ENCODE data around the gene PROK1.
"Not testable (repeated sequence)": the region's sequence is repeated elsewhere in the genome, so short reads cannot be mapped to it uniquely, and the experiment has no call there.

The PROK1 gene, protein sequence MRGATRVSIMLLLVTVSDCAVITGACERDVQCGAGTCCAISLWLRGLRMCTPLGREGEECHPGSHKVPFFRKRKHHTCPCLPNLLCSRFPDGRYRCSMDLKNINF

DNA sequence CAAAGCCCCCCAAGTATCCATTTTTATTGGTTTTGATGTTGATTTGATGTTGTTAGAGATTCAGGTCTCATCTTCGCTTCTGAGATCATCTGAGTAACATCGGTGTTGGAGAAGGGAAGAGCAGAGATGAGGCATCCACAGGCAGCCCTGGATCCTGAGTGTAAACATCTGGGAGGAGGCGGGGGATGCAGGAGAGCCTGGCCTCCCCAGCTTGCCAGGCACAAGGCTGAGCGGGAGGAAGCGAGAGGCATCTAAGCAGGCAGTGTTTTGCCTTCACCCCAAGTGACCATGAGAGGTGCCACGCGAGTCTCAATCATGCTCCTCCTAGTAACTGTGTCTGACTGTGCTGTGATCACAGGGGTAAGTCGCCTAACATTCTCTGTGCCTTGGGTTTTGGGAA is at the start of gene PROK1:
Gene PROK1, plus strand, starts transcription at position 221 of the 400 bp plus-strand sequence. Its CDS starts 68 bp downstream, at position 289.
- no peak for DNase-seq (ENCODE audit: low read depth)

DNA sequence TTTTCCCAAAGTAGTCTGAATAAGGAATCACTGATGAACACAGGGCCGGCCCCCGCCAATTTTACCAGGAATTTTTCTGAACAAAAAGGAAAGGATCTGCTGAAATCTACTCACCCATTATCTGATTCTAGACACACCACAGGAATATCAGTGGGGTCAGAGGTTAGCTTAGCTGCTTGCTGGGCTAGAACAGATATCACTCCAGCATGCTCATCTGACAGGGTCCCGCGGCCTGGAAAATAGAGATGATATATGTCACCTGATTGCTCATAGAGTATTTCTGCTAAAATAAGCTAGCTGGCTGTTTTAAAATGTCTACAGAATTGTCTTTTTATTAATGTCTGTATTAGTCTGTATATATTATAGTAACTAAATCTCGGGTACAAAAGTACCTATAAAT is 47.1 kb upstream of the PROK1 start:
- no peak for DNase-seq (ENCODE audit: low read depth)

DNA sequence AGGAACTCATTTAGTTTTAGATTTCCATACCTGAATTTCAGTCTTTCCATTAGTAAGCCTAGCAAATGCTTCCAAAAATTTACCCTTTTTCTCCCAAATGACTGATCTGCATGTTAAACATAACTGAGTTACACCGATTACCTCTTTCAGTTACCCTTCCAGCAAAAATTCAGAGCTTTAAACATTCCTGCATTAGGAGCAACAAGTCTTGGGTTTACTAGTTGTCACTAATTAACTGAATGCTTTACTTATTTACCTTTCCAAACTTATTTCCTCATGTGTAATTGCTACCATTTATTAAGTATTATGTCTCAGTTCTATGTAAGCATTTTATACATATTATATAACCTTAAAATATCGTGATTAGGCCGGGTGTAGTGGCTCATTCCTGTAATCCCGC is 46.5 kb upstream of the PROK1 start:
- no peak for DNase-seq (ENCODE audit: low read depth)

DNA sequence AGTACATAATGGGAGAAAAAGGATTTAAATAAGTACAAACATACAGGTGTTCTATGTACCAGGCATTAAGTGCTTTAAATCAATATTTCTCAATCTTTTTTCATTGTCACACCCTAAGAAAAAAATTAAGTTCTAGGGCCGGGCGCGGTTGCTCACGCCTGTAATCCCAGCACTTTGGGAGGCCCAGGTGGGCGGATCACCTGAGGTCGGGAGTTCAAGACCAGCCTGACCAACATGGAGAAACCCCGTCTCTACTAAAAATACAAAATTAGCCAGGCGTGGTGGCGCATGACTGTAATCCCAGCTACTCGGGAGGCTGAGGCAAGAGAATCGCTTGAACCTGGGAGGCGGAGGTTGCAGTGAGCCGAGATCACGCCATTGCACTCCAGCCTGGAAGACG is 44.5 kb upstream of the PROK1 start:
- DNase-seq (ENCODE audit: low read depth), result not testable (repeated sequence)

DNA sequence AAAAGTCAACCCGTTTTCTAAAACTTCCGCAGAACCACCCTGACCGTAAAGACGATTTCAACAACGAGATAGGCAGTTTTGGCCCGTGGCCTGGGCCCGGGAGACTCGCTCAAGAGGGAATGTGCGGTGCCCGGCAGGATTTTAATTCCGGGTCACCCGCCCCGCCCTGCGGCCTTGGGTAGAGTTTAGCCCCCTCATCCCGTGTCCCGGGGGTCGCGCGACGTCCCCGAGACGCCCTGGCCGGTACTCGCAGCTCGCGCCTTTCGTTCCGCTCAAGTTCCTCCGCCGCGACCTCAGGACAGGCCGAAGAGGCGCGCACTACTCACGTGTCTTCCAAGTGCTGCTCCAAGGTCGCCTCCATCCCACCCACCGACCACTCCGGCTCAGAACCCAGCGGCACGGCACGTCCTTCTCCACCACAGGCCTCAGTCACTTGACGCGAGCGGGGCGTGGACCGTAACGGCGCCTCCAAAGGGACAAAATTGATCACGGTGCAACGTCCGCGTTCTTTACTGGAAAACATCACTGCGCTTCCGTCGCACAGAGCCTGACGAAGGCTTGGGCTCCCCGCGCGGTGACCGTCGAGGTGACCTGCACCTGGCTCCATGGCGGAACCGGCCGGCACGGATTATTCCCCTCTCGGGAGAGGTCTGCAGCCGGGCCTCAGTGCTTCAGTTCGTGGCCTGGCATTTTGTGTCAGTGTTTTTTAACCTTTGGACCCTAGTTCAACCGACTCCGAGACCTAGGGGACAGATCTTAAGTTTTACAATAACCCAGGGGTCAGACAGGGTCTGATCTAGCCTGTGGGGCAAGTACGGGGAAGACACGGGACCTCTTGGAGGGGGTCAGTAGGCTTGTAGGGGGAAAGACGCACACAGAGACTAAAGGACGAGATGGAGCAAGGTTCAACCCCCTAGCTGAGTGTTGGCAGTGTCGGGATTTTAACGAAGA is 43.4 kb upstream of the PROK1 start, which contains the start of gene LAMTOR5:
Gene LAMTOR5, minus strand, starts transcription at position 435 of the 951 bp plus-strand sequence. Its CDS starts 74 bp downstream, at position 361.
- DNase-seq (ENCODE audit: low read depth), result peak; percentile 82

DNA sequence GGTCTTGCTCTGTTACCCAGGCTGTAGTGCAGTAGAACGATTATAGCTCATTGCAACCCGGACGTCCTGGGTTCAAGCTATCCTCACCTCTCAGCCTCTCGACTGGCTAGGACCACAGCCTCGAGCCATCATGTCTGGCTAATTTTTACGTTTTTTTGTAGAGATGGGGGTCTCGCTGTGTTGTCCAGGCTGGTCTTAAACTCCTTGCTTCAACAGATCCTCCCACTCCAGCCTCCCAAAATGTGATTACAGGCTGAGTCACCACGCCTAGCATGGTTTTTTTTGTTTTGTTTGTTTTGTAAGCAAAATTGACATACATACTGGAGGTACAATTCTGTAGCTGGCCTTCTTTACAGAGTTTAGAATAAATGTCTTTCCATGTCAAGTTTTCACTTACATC is 42.5 kb upstream of the PROK1 start:
- no peak for DNase-seq (ENCODE audit: low read depth)

DNA sequence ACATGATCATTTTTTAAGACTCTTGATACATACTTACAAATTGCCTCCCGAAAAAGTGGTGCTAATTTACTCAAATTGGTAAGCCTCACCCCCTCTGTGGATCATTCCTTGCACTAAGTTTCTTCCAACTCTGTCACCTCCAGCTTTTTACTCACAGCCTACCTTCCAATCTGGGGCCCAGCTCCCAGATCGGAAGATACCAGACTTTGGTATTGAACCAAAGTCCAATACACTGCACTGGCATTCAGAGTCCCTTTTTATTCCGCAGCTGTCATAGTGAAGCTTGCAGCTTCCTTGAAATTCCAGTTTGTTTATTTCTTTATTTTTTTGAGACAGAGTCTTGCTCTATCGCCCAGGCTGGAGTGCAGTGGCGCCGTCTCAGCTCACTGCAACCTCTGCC is 41.6 kb upstream of the PROK1 start:
- DNase-seq (ENCODE audit: low read depth), result no peak

DNA sequence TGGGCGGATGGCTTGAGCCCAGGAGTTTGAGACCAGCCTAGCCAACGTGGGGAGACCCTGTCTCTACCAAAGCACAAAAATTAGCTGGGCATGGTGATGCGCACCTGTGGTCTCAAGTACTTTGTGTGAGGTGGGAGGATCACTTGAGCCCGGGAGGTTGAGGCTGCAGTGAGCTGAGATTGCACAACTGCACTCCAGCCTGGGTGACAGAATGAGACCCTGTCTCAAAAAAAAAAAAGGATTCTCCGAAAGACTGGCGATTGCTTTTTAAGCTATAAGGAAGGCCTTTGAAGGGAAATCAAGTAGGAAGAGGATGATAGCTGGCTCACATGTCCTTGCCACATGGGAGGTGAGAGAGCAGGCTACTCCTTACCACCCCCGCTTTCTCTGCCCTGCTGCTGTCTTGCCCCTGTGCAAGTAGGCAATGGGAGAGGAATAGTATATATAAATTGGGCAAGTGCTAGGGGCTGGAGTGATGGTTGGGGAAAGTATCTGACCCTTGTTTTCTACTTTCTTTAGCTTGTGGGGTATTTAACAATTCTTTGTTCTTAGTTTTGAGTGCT is 39.7 kb upstream of the PROK1 start:
- no peak for DNase-seq (ENCODE audit: low read depth)

DNA sequence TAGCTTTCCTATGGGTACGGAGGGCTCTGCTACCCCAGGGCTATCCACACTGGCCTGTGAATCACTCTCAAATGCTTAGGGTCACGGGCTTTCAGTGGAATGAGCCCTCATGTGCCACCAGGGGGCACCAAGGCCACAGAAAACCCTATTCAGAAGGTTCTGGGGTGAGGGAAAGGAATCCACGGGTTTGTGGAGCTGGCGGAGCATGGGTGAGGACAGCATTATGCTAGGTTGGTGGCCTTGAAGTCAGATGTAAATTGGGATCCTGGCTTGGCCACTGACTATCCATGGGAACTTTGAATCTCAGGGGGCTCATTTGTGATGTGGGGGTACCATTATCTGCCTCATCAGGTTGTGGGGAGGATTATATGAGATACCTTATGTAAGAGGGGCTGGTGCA is 38.4 kb upstream of the PROK1 start:
- DNase-seq (ENCODE audit: low read depth), result peak; percentile 45

DNA sequence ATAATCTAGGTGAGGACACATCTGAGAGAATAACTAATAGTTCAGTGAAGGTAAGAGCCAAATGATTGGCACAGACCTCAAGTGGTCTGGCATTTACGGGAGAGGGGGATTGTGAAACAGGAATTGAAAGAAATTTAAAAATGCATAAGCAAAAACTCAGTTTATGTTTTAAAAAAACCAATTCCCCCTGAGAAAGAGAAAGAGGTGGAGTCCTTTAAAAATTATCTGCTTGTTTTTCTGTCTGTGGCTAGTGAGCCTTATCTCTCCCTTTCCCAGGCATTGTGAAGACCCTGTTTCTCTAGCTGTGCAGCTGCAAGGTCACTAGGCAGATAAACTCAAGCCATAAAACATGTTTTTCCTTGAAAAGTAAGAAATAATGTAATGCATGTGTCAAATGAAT is 37.9 kb upstream of the PROK1 start:
- not testable (repeated sequence) for DNase-seq (ENCODE audit: low read depth)

DNA sequence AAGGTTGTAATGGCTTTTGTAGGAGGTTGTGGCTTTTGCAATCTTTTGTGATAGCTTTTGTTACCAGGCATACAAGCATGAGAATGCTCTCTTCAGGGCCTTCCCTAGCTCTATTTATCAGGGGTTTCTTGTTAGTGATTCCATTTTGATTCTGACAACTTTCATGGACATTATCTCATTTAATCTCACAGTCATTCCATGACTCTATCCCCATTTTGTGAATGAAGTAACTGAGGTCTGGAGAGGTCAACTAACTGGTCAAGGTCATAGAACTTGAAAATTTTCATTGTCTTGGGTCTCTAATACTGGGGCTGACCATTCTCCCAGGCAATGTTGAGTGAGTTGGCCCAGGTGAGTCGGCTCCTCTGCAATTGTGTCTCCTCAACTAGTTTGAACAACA is 32.2 kb upstream of the PROK1 start:
- DNase-seq (ENCODE audit: low read depth), result no peak

DNA sequence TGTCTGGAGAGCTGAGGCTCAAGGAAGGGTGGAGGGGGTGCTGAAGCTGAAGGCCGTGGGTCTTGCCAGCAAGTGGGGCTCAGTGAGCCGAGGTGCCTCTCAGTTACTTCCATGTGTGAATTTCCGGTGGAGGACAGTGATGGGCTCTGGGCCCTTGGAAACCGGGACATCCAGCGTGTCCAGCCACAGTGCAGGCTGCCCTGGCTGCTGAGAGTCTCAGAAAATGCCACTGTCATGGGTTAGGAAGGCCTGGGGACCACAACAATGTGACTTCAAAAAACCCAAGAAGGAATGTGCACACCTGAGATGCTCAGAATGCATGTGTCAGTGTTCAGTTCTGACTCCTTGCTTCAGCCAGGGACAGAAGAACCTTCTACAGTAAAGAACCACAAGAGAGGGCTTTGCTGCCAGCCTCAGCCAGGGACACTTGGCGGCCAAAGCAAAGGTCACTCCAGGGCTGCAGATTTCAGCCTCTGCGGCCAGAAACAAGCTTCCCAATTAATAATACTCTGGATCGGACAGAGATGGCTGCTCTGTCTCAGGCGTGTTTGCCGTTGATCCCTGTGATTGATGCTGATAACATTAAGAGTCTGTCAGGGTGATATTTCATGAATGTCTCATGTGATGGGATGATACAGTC is 30.8 kb upstream of the PROK1 start:
- no peak for DNase-seq (ENCODE audit: low read depth)

DNA sequence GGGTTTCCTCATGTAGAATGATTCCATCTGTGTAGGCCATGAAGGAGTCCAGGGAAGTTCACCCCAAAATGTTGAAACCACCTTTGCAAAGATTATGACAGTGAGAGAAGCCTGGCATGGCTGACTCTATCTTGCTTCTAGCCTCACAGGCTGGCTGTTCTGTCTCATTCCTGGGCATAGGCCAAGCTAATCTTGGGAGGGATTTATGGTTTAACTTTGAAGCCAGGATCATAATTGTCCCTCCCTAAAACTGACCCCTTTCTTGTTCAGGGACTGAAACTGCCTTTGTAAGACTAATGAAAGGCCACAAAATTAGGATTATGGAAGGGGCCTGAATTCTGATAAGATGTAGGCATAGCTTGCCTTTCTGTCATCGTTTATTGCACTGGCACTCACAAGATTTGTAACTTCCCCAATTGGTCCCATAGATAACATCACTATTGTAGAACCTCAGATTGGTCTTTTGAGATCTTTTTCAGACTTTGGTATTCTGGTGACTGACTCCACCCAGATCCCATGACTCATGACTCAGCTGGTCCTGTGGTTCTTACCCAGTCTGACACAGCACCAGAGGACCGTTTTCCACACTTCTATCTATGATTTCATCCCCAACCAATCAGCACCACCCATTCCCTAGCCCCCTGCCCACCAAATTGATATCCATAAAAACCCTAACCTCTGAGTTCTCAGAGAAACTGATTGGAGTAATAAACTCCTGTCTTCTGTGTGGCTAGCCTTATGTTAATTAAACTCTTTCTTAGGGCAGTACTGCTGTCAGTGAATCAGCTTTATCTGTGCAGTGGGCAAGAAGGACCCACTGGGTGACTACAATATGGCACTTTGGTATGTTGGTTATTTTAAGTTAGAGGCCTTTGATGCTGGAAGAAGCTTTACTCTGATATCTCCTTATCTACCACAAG is 29.8 kb upstream of the PROK1 start:
- DNase-seq (ENCODE audit: low read depth), result no peak

DNA sequence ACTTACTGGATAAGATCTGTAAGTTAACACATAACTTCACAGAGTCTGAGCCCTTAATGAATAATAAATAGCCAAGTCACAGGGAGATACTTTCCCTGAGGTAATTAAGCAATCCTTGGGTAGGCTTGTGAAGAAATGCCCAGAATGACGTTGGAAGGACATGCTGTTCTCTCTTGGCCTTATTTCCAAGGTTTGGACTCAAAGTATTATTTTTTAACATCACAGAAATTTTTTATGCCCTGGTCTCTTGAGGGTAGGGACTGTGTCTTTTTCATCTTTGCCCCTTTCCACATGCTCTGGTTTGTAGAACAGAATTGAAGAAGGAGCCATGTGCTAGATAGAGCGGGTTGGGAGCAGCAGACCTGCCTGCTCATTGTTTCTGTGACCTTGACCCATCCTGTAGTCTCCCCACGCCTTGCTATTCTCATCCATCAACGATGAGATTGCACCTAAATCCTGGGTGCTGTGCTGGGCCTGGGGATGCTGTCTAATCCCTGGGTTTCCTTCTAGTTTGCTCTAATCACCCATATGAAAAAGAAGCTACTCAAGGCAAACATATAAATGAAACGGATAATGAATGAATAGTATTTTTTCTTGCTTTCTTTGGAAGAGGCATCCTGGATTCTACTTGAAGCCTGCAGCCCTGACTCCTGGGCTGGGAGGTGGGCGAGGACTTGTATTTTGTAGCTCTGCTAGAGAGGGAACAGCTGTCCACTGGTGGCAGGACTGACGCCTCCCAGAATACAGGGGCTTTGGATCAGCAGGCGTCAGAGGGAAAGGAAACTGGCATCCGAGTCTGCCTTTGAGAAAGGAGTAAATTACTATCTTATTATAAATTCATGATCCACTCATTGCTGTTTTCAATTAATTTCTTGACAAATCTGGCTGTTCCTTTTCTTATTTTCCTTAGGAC is 26.0 kb upstream of the PROK1 start:
- no peak for DNase-seq (ENCODE audit: low read depth)

DNA sequence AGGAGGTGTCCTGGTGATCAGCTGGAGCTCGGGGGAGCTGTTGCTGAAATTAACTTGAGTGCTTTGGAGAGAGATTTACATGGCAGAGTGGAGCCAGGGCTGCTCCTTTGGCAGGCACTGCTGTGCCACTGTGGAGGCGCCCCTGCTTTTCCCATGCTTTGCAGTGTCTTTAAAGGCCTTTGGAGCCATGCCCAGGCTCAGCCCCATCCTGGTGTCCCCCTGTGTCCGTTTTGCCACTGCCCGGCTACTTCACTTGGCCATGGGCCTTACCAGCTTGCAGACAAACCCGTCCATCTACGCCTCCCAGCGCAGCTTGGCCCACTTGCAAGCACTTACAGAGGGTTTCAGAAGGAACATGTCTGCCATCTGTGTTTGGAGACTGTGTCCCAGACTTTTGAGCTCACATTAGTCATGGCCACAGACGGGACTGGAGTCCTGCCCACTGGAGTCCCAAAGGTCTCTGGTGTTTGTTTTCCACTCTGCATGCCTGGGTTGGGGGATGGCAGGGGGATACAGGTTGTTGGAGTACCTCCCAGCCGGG is 25.3 kb upstream of the PROK1 start:
- no peak for DNase-seq (ENCODE audit: low read depth)

DNA sequence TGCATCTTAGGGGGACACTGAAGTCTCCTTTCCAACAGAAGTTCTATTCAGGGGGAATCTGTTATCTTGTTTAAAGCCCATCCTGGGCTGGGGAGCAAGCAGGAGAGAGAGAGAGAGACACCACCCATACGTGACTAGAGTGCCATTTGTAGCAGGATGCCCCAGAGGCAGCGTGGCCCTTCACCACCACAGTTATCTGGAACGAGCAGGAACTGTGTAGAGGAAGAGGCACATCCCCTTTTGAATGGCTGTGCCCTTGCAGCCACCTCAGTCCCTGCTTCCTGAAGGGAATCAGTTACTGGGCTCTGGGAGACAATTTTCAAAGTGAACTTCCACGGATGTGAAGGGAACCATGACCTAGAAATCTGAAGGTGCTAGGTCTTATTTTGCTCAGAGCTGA is 24.1 kb upstream of the PROK1 start:
- peak; percentile 61 for DNase-seq (ENCODE audit: low read depth)

DNA sequence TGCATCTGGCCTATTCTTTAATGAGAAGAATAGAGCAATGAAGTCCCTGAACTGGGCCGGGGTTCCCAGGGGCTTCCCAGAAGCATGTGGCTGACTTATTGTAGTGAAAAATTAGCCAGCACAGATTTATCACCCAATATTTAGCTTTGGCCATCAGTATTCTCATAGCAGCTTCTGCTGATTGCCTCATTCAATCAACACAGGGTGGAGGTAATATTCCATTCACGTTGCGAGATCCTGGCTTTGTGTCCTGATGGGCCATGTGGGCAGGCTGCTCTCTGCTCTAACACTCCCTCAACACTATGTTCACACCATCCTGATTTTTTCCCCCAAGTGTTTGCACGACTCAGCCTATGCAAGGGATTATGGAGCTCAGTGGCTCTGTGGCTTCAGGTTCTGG is 22.0 kb upstream of the PROK1 start:
- no peak for DNase-seq (ENCODE audit: low read depth)

DNA sequence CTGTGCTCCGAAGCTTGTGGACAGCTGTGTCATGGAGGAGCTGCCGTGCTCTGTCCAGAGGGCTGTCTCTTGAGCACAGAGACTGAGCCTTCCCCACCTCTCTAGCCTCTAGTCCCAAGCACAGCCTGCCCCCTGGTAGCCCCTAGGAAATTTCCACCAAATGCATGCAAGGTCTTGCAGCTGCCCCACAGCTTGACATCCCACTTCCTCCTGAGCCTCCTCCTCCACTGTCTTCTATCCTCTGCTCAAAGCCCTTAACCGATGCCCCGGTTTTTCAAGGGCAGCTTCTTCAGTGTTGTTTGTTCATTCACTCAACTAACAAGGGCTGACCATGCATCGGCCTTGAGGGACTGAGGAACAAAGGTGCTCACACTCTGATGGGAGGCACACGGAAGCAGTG is 20.6 kb upstream of the PROK1 start:
- DNase-seq (ENCODE audit: low read depth), result no peak

DNA sequence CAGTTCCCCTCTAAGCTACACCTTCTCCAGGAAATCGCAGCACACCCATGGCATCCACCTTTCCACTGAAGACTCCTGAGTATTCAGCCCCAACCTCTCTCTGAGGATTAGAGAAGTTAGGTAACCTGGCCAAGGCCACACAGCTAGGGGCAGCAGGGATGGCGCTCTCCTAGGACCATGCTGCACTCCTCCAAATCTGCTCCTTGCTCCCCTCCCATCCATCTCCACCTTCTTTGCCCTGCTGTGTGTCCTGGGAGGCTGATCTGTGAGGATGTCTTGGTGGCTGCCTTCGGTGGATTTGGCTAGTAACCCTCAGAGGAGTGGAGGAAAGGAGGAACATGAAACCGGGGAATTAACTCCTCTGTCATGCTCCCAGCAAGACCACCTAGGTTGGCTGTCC is 20.0 kb upstream of the PROK1 start:
- no peak for DNase-seq (ENCODE audit: low read depth)

DNA sequence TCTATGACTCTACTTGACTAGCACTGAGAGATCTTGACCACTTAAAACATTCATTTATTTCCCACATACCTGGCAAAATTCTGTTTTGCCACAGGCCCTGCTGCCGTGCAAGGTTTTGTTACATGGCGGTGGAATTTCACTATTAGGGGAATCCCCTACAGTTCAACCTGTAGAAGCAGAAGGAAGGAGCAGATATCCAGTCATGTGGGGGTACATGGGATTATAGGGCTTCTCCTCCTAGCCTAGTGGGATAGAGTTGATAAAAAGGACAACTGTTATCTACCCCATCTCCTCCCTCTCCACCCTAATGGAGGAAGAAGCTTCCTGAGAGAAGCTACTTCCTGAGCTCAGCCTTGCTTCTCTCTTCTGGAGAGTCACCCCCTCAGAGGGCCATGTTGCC is 17.7 kb upstream of the PROK1 start:
- no peak for DNase-seq (ENCODE audit: low read depth)

Measured in CMK (cell line).